GM12878 (cell line): Measurements from ENCODE around the gene DTX3. TPM values are rescaled to one million over a fixed set of nuclear protein-coding genes. Genes with fewer than 3 reads are reported as not detected.

Source experiments
- ATAC-seq: fragments of 200-7000 bp; cut with Tn5 transposase; 3 replicates; pipeline ENCODE4 v1.9.1; 2020; ENCODE audit warnings: mild to moderate bottlenecking, moderate library complexity
- Bru-seq: library from RNA; stranded (reverse); fragments of 400-500 nt; gene quantifications from one replicate; lab custom pipeline; 2021; lab: Mats Ljungman, UMichigan
- BruChase-seq, 2 experiments: library from RNA; stranded (reverse); fragments of 400-500 nt; gene quantifications; one replicate each; lab custom pipeline; 2021; lab: Mats Ljungman, UMichigan
- BruUV-seq: library from RNA; stranded (reverse); fragments of 400-500 nt; replicated peaks from 2 replicates; lab custom pipeline; 2021; lab: Mats Ljungman, UMichigan
- CTCF ChIA-PET: fragments of 300-600 bp; sonication (Branson Sonifier 250); formaldehyde crosslinking; extraction: SDS; loops from one replicate; lab custom pipeline; 2021; ENCODE audit warnings: inconsistent platforms; lab: Yijun Ruan, JAX
- POLR2A ChIA-PET: fragments of 350-600 bp; formaldehyde crosslinking; extraction: SDS; loops from one replicate; lab custom pipeline; 2021; ENCODE audit warnings: inconsistent platforms; lab: Charles Lee
- RAD21 ChIA-PET: fragments of 300-600 bp; sonication (Branson Sonifier 250); formaldehyde crosslinking; loops from one replicate; lab custom pipeline; 2023; ENCODE audit warnings: antibody characterized with exemption; ENCODE audit not compliant: unreplicated experiment; lab: Charles Lee
- SMC1A ChIA-PET: fragments of 300-600 bp; sonication (Branson Sonifier 250); formaldehyde crosslinking; loops from one replicate; lab custom pipeline; 2023; ENCODE audit not compliant: unreplicated experiment, uncharacterized antibody; lab: Charles Lee
- DNase-seq: peaks from one replicate; pipeline ENCODE4 v3.0.0-alpha.2; 2011; ENCODE audit warnings: low read depth, low spot score
- FAIRE-seq: peaks from 3 replicates; lab custom pipeline; 2011; peaks lifted over from hg19 to GRCh38; lab: Jason Lieb, UNC
- H2AFZ ChIP-seq: 2 replicates; pipeline ENCODE4 v1.6.0; 2011; ENCODE audit warnings: low read depth, low read length, control low read depth; ENCODE audit not compliant: control insufficient read depth
- H3K27ac ChIP-seq: 2 replicates; pipeline ENCODE4 v1.5.1; 2011; ENCODE audit warnings: control low read depth; ENCODE audit not compliant: control insufficient read depth, insufficient read depth
- H3K27me3 ChIP-seq, 2 experiments: replicated peaks in 1 of 2; 2 replicates each; pipeline versions ENCODE4 v1.6.0 to v1.6.1; 2011; ENCODE audit warnings: low read length in 1 of 2; ENCODE audit not compliant: control insufficient read depth in 2 of 2, insufficient read depth in 2 of 2
- H3K36me3 ChIP-seq, 2 experiments: 2 replicates each; pipeline ENCODE4 v1.5.1; 2011; ENCODE audit warnings: low read length in 1 of 2; ENCODE audit not compliant: control insufficient read depth in 2 of 2, insufficient read depth in 2 of 2
- H3K4me1 ChIP-seq: 2 replicates; pipeline ENCODE4 v1.6.1; 2011; ENCODE audit warnings: mild to moderate bottlenecking, low read length, moderate library complexity, mixed read lengths; ENCODE audit not compliant: control insufficient read depth, insufficient read depth
- H3K4me2 ChIP-seq: 2 replicates; pipeline ENCODE4 v1.6.0; 2011; ENCODE audit warnings: control low read depth; ENCODE audit not compliant: control insufficient read depth, insufficient read depth
- H3K4me3 ChIP-seq: fragments of 200-600 bp; sonication (generic); 2 replicates; pipeline ENCODE4 v1.5.1; 2016
- H3K79me2 ChIP-seq: 2 replicates; pipeline ENCODE4 v1.6.0; 2011; ENCODE audit warnings: low read length; ENCODE audit not compliant: control insufficient read depth, insufficient read depth
- H3K9ac ChIP-seq: 2 replicates; pipeline ENCODE4 v1.8.0; 2011; ENCODE audit warnings: low read length, control low read depth, mixed read lengths; ENCODE audit not compliant: control insufficient read depth, insufficient read depth
- H3K9me3 ChIP-seq: replicated peaks from 3 replicates; pipeline ENCODE4 v1.5.1; 2011; ENCODE audit warnings: mild to moderate bottlenecking, low read length; ENCODE audit not compliant: control insufficient read depth, insufficient read depth
- H4K20me1 ChIP-seq: 2 replicates; pipeline ENCODE4 v1.6.0; 2011; ENCODE audit not compliant: control insufficient read depth, insufficient read depth
- ATF3 ChIP-seq: IDR thresholded peaks from 2 replicates; pipeline ENCODE4 v1.6.1; 2011; ENCODE audit warnings: low read depth, mild to moderate bottlenecking, low read length, moderate library complexity, borderline replicate concordance; ENCODE audit errors: extremely low read depth
- BHLHE40 ChIP-seq, 2 experiments: fragments of 450-650 bp in 1 of 2; IDR thresholded peaks; 2 replicates each; pipeline ENCODE4 v1.6.1; 2011 to 2017; ENCODE audit warnings: low read depth in 2 of 2, borderline replicate concordance in 1 of 2, improper control_type of control experiment in 1 of 2, low read length in 1 of 2, mild to moderate bottlenecking in 1 of 2
- CREB1 ChIP-seq: IDR thresholded peaks from 2 replicates; pipeline ENCODE4 v1.6.1; 2012; ENCODE audit warnings: low read depth, mild to moderate bottlenecking, inconsistent platforms
- ELK1 ChIP-seq: IDR thresholded peaks from 2 replicates; pipeline ENCODE4 v1.6.1; 2012; ENCODE audit warnings: low read depth, low read length, improper control_type of control experiment
- FOXM1 ChIP-seq: IDR thresholded peaks from 2 replicates; pipeline ENCODE4 v1.6.1; 2012; ENCODE audit warnings: low read depth, mild to moderate bottlenecking, inconsistent platforms, low read length, moderate library complexity
- HCFC1 ChIP-seq: fragments of 150-350 bp; IDR thresholded peaks from 2 replicates; pipeline ENCODE4 v1.6.1; 2014; ENCODE audit warnings: low read length
- NR2F1 ChIP-seq: fragments of 450-650 bp; conservative IDR thresholded peaks from 2 replicates; pipeline ENCODE4 v1.6.1; 2017; ENCODE audit warnings: mild to moderate bottlenecking
- POLR2A ChIP-seq: IDR thresholded peaks from 2 replicates; pipeline ENCODE4 v1.6.1; 2011; ENCODE audit warnings: low read depth, mild to moderate bottlenecking, low read length
- POU2F2 ChIP-seq: IDR thresholded peaks from 3 replicates; pipeline ENCODE4 v1.6.1; 2011; ENCODE audit warnings: low read depth, mild to moderate bottlenecking, low read length, borderline replicate concordance
- RAD51 ChIP-seq: fragments of 450-650 bp; IDR thresholded peaks from 2 replicates; pipeline ENCODE4 v1.6.1; 2016; ENCODE audit warnings: moderate library complexity, mild to moderate bottlenecking, inconsistent platforms
- SRF ChIP-seq, 2 experiments: IDR thresholded peaks; 2 replicates each; pipeline ENCODE4 v1.6.1; 2011; ENCODE audit warnings: low read depth in 2 of 2, low read length in 2 of 2, mild to moderate bottlenecking in 1 of 2, moderate library complexity in 1 of 2
- TAF1 ChIP-seq: IDR thresholded peaks from 2 replicates; pipeline ENCODE4 v1.6.1; 2011; ENCODE audit warnings: mild to moderate bottlenecking, low read depth, low read length, borderline replicate concordance
- USF1 ChIP-seq: IDR thresholded peaks from 2 replicates; pipeline ENCODE4 v1.6.1; 2011; ENCODE audit warnings: borderline replicate concordance, low read depth, mild to moderate bottlenecking, moderate library complexity, mixed read lengths, low read length; ENCODE audit not compliant: insufficient read depth; ENCODE audit errors: extremely low read length
- YY1 ChIP-seq: IDR thresholded peaks from 2 replicates; pipeline ENCODE4 v1.6.1; 2011; ENCODE audit warnings: low read depth, mild to moderate bottlenecking, low read length
- ZSCAN29 ChIP-seq: fragments of 450-650 bp; IDR thresholded peaks from 2 replicates; pipeline ENCODE4 v1.6.1; 2017; ENCODE audit warnings: mild to moderate bottlenecking, moderate library complexity
- ZZZ3 ChIP-seq: IDR thresholded peaks from 2 replicates; pipeline ENCODE4 v1.6.1; 2011; ENCODE audit warnings: low read depth; ENCODE audit not compliant: control insufficient read depth, insufficient read length
- WGBS: methylation state at CpG from one replicate; pipeline ENCODE4 v1.1.6; 2016; ENCODE audit warnings: low lambda C conversion rate; ENCODE audit not compliant: insufficient replicate concordance, insufficient coverage; ENCODE audit errors: missing lambda C conversion rate; 5-methylcytosine and 5-hydroxymethylcytosine counted together
- in situ Hi-C: fragments of 300-500 bp; cut with MboI; formaldehyde crosslinking; loops from 9 replicates; pipeline ENCODE4 v1.14.3; 2018; ENCODE audit warnings: mixed read lengths
- intact Hi-C: fragments of 100-400 bp; cut with micrococcal nuclease; formaldehyde crosslinking; loops from one replicate; pipeline ENCODE4 v1.14.2; 2022; ENCODE audit not compliant: unreplicated experiment
- long read RNA-seq, 2 experiments: library from polyadenylated mRNA; unstranded; transcript quantifications; one replicate each; pipeline ENCODE4 v2.0.0, GENCODE V29; 2019 to 2020
- polyA minus RNA-seq, 3 experiments: library from RNA; depleted of rRNA, polyadenylated mRNA; stranded (reverse); fragments of >200 nt; gene quantifications; 2 replicates each; pipeline ENCODE4 v1.2.3, GENCODE V29; 2011
- polyA plus RNA-seq, 11 experiments: library from polyadenylated mRNA; depleted of rRNA in 4 of 11; unstranded in 6 of 11; stranded (reverse) in 5 of 11; fragments of >200 nt; fragmentation: Nextera tagmentation in 4 of 11; fragmentation: Illumina TruSeq in 1 of 11; extraction: Ambion mirVana in 4 of 11; extraction: Trizol in 1 of 11; gene quantifications; 1 replicate in 1 of 11; 2 replicates in 10 of 11; pipeline versions ENCODE4 v1.2.1 to v1.2.3, GENCODE V29; 2011 to 2016; ENCODE audit warnings: inconsistent platforms in 2 of 11, missing spikeins in 2 of 11, low read depth in 1 of 11
- total RNA-seq, 4 experiments: library from RNA; depleted of rRNA in 3 of 4; stranded (reverse); fragments of >200 nt in 3 of 4; fragmentation: Illumina TruSeq in 1 of 4; extraction: Trizol in 1 of 4; gene quantifications; 2 replicates each; pipeline versions ENCODE4 v1.2.1 to v1.2.3, GENCODE V29; 2013 to 2021

DTX3 gene
- total RNA-seq (2013; cell fraction: nucleolus; rRNA removed), result 21.1 and 24.2 TPM in 2 replicates
- total RNA-seq (2014; rRNA removed) (7.8 and 11.1 TPM in 2 replicates), total RNA-seq (2014; rRNA removed; fragmentation: Illumina TruSeq; extraction: Trizol) (5.2 and 6.0 TPM in 2 replicates), total RNA-seq (2021) (9.6 and 10.5 TPM in 2 replicates), polyA plus RNA-seq (2011; rRNA removed) (3.8 and 6.0 TPM in 2 replicates), polyA plus RNA-seq (2014; fragmentation: Illumina TruSeq; extraction: Trizol) (6.1 and 9.2 TPM in 2 replicates), polyA plus RNA-seq (2014; fragmentation: Nextera tagmentation; extraction: Ambion mirVana) (1 to 10 TPM; 1.1 to 2.1 TPM), polyA plus RNA-seq (2014; rRNA removed) (13.6 and 14.9 TPM in 2 replicates), polyA plus RNA-seq (2016; fragmentation: Nextera tagmentation; extraction: Ambion mirVana) (1 to 10 TPM; 2.3 to 3.0 TPM), polyA minus RNA-seq (2011; rRNA and poly(A)+ RNA removed) (2.3 and 6.1 TPM in 2 replicates), Bru-seq, nascent RNA (percentile 66 among the genes with signal in this experiment), BruChase-seq, experiment 1, labeled RNA remaining after a 6-hour chase (percentile 79 among the genes with signal in this experiment), BruChase-seq, experiment 2, labeled RNA remaining after a 2-hour chase (percentile 73 among the genes with signal in this experiment)
- polyA plus RNA-seq (2011; ENCODE audit: low read depth), result 15.8 TPM
- polyA plus RNA-seq (2011; cell fraction: cytosol; rRNA removed), result 8.5 and 10.4 TPM in 2 replicates
- polyA plus RNA-seq (2011; cell fraction: nucleus; rRNA removed), result 45.4 and 51.8 TPM in 2 replicates
- 24.9 and 31.7 TPM in 2 replicates for polyA plus RNA-seq (2012)
- 0.67 and 1.1 TPM in 2 replicates for polyA minus RNA-seq (2011; cell fraction: cytosol; rRNA and poly(A)+ RNA removed)
- polyA minus RNA-seq (2011; cell fraction: nucleus; rRNA and poly(A)+ RNA removed), result 4.6 and 5.3 TPM in 2 replicates
- long read RNA-seq, experiment 1, partial matches to known transcripts, result 0 of 1 reads
- long read RNA-seq, experiment 1, other reads (novel, unspliced or antisense), result 1 of 1 reads
- long read RNA-seq, experiment 2, result 0 reads

- Histone ChIP-seq H3K4me1 (peaks cover 4% of the 10 kb centered on the region; the same call in 1 of the 2 replicates), H3K9me3 (no peaks in the 10 kb centered on the region), H3K4me2 (peak within 1 kb of the TSS; percentile 86), H3K36me3 (peaks cover 0 to 3% of the 10 kb centered on the region in 2 experiments; a peak in 2 of 4 replicates), H4K20me1 (no peaks in the 10 kb centered on the region), H3K79me2 (no peaks in the 10 kb centered on the region), H3K4me3 (peak within 1 kb of the TSS; percentile 83), H3K27ac (peak within 1 kb of the TSS; percentile 56), H2AFZ (peak within 1 kb of the TSS; percentile 97), H3K9ac (peak within 1 kb of the TSS; percentile 75), H3K27me3 (no peaks in the 10 kb centered on the region)
- CTCF ChIA-PET, result no interaction called here
- no peak for FAIRE-seq
- no peak for DNase-seq
- SMC1A ChIA-PET, result no interaction called here
- WGBS, result 8% methylated on average over 13 of the region's 36 CpGs
- POLR2A ChIA-PET, result interaction anchor here (0.5 to 2.5 kb wide), 3 partner anchors 10 to 87 kb away, joined by 3 to 13 read pairs (median 3); no protein-coding TSS in a partner anchor
- ATAC-seq, result peak; percentile 71
- no TSS peak for BruUV-seq
- TF ChIP-seq USF1, result peak; percentile 84
- no peak for TF ChIP-seq ELK1
- no peak for TF ChIP-seq POU2F2
- TF ChIP-seq FOXM1, result 0 out of 2 replicates have a peak, but pooled peaks have one; percentile 18
- 0 out of 2 replicates have a peak, but pooled peaks have one; percentile 12 for TF ChIP-seq HCFC1
- TF ChIP-seq YY1, result peak; percentile 94
- TF ChIP-seq RAD51, result peak; percentile 58; the same call in 1 of the 2 replicates
- 0 out of 2 replicates have a peak, but pooled peaks have one; percentile 7 for TF ChIP-seq ATF3
- no peak for TF ChIP-seq ZSCAN29
- TF ChIP-seq POLR2A, result peak; percentile 75
- no peak for TF ChIP-seq ZZZ3
- peak; percentile 45; the same call in 1 of the 2 replicates for TF ChIP-seq TAF1
- peak; percentile 9; the same call in 1 of the 2 replicates for TF ChIP-seq CREB1
- TF ChIP-seq BHLHE40 (IDR thresholded peaks at IDR 0.05; ENCODE audit: borderline replicate concordance in 1 of 2, low read depth in 2 of 2, low read length in 1 of 2), result 0 out of 4 replicates have a peak, but pooled peaks of 1 of the 2 experiments have one; percentile 38
- no peak for TF ChIP-seq NR2F1
- TF ChIP-seq SRF (IDR thresholded peaks at IDR 0.05; ENCODE audit: low read depth in 2 of 2, low read length in 2 of 2), result no peak
- RAD21 ChIA-PET, result no interaction called here
- in situ Hi-C loops (no loop called here), intact Hi-C loops (no loop called here)
These were observed at the start of gene DTX3 for GRCh38 chr12:57604454-57604991. DTX3 (plus strand) TSS chr12:57604824; CDS start chr12:57606518, 1,694 bp downstream.
